Mononuclear cell (primary cell): Measurements from ENCODE around the gene RET. TPM values are rescaled to one million over a fixed set of nuclear protein-coding genes. Genes with fewer than 3 reads are reported as not detected.

Experiments
- H3K27me3 ChIP-seq: 2 replicates; pipeline ENCODE4 v1.6.0; 2011; ENCODE audit warnings: low read length, control low read depth; ENCODE audit not compliant: insufficient read depth
- H3K4me1 ChIP-seq: 2 replicates; pipeline ENCODE4 v1.5.1; 2011; ENCODE audit warnings: mild to moderate bottlenecking, low read length, control low read depth; ENCODE audit not compliant: insufficient read depth
- H3K4me3 ChIP-seq: 2 replicates; pipeline ENCODE4 v1.5.1; 2011; ENCODE audit warnings: mild to moderate bottlenecking, low read length, moderate library complexity
- H3K9me3 ChIP-seq: 2 replicates; pipeline ENCODE4 v1.5.1; 2011; ENCODE audit warnings: low read depth, mild to moderate bottlenecking, control low read depth, low read length
- total RNA-seq: library from RNA; depleted of rRNA; stranded (reverse); fragments of >200 nt; gene quantifications from one replicate; pipeline ENCODE4 v1.2.3, GENCODE V29; 2012

Gene RET
- total RNA-seq, 1 donor = 0.63 TPM

GRCh38 chr10:43128958-43129706 is 52.3 kb downstream of the RET start:
- no peak overlapping the region for H3K4me3 ChIP-seq
- no peaks in the 10 kb centered on the region for H3K9me3 ChIP-seq
- H3K4me1 ChIP-seq = peaks cover 57% of the 10 kb centered on the region
- H3K27me3 ChIP-seq = no peaks in the 10 kb centered on the region

GRCh38 chr10:43130770-43131171 is 53.9 kb downstream of the RET start:
- Histone ChIP-seq H3K27me3 (no peaks in the 10 kb centered on the region), H3K4me3 (no peak overlapping the region), H3K4me1 (peaks cover 54% of the 10 kb centered on the region), H3K9me3 (no peaks in the 10 kb centered on the region)

- Histone ChIP-seq H3K4me1 (peaks cover 49% of the 10 kb centered on the region), H3K9me3 (no peaks in the 10 kb centered on the region), H3K4me3 (no peak overlapping the region), H3K27me3 (no peaks in the 10 kb centered on the region)
Observed at GRCh38 chr10:43131256-43131655, 54.4 kb downstream of the RET start.

- no peaks in the 10 kb centered on the region for H3K9me3 ChIP-seq
- peaks cover 43% of the 10 kb centered on the region for H3K4me1 ChIP-seq
- no peak overlapping the region for H3K4me3 ChIP-seq
- H3K27me3 ChIP-seq = no peaks in the 10 kb centered on the region
Observed at GRCh38 chr10:43131906-43132305, 55.0 kb downstream of the RET start.

- H3K4me3 ChIP-seq = no peak overlapping the region
- no peaks in the 10 kb centered on the region for H3K27me3 ChIP-seq
- peaks cover 42% of the 10 kb centered on the region for H3K4me1 ChIP-seq
- H3K9me3 ChIP-seq = no peaks in the 10 kb centered on the region
Observed at GRCh38 chr10:43132867-43133787, 56.3 kb downstream of the RET start.

- Histone ChIP-seq H3K4me1 (peaks cover 30% of the 10 kb centered on the region), H3K27me3 (no peaks in the 10 kb centered on the region), H3K4me3 (no peak overlapping the region), H3K9me3 (no peaks in the 10 kb centered on the region)
Observed at GRCh38 chr10:43134126-43134905, 57.4 kb downstream of the RET start.

- H3K4me3 ChIP-seq = no peak overlapping the region
- H3K4me1 ChIP-seq = peaks cover 28% of the 10 kb centered on the region
- no peaks in the 10 kb centered on the region for H3K9me3 ChIP-seq
- no peaks in the 10 kb centered on the region for H3K27me3 ChIP-seq
Observed at GRCh38 chr10:43135064-43135463, 58.2 kb downstream of the RET start.

GRCh38 chr10:43135656-43136055 is 58.8 kb downstream of the RET start:
- Histone ChIP-seq H3K27me3 (no peaks in the 10 kb centered on the region), H3K9me3 (no peaks in the 10 kb centered on the region), H3K4me3 (no peak overlapping the region), H3K4me1 (peaks cover 29% of the 10 kb centered on the region)

- Histone ChIP-seq H3K27me3 (no peaks in the 10 kb centered on the region), H3K4me1 (peaks cover 37% of the 10 kb centered on the region), H3K4me3 (no peak overlapping the region), H3K9me3 (no peaks in the 10 kb centered on the region)
Observed at GRCh38 chr10:43136432-43136831, 59.6 kb downstream of the RET start.

- Histone ChIP-seq H3K27me3 (no peaks in the 10 kb centered on the region), H3K4me3 (peak overlapping the region; percentile 92), H3K4me1 (peaks cover 44% of the 10 kb centered on the region), H3K9me3 (no peaks in the 10 kb centered on the region)
Observed at GRCh38 chr10:43136995-43137716, 60.3 kb downstream of the RET start.

- Histone ChIP-seq H3K4me3 (peak overlapping the region; percentile 92), H3K4me1 (peaks cover 49% of the 10 kb centered on the region), H3K27me3 (no peaks in the 10 kb centered on the region), H3K9me3 (no peaks in the 10 kb centered on the region)
Observed at GRCh38 chr10:43137717-43138020, 60.8 kb downstream of the RET start.

- H3K4me3 ChIP-seq = peak within 1 kb of the TSS; percentile 92
- no peaks in the 10 kb centered on the region for H3K27me3 ChIP-seq
- H3K9me3 ChIP-seq = no peaks in the 10 kb centered on the region
- peaks cover 47% of the 10 kb centered on the region for H3K4me1 ChIP-seq
Observed at GRCh38 chr10:43138021-43138756, 61.3 kb downstream of the RET start, which contains the start of gene CSGALNACT2. Gene CSGALNACT2 (plus strand): TSS chr10:43138445. CDS start chr10:43155150, 16,705 bp downstream.

GRCh38 chr10:43138757-43139241 is 61.9 kb downstream of the RET start:
- peak overlapping the region; percentile 92 for H3K4me3 ChIP-seq
- no peaks in the 10 kb centered on the region for H3K9me3 ChIP-seq
- H3K27me3 ChIP-seq = no peaks in the 10 kb centered on the region
- peaks cover 46% of the 10 kb centered on the region for H3K4me1 ChIP-seq

GRCh38 chr10:43141421-43141820 is 64.6 kb downstream of the RET start:
- no peaks in the 10 kb centered on the region for H3K9me3 ChIP-seq
- peaks cover 61% of the 10 kb centered on the region for H3K4me1 ChIP-seq
- no peak overlapping the region for H3K4me3 ChIP-seq

More at GRCh38 chr10:43141421-43141820, 64.6 kb downstream of the RET start:
- no peaks in the 10 kb centered on the region for H3K27me3 ChIP-seq
